GM19099 (cell line): ENCODE measurements around the gene C16orf92.

Source experiments
- POLR2A ChIP-seq: IDR thresholded peaks from 3 replicates; pipeline ENCODE4 v1.6.1; 2011; ENCODE audit warnings: low read depth; ENCODE audit not compliant: insufficient read length; ENCODE audit errors: extremely low read depth

Gene C16orf92

DNA sequence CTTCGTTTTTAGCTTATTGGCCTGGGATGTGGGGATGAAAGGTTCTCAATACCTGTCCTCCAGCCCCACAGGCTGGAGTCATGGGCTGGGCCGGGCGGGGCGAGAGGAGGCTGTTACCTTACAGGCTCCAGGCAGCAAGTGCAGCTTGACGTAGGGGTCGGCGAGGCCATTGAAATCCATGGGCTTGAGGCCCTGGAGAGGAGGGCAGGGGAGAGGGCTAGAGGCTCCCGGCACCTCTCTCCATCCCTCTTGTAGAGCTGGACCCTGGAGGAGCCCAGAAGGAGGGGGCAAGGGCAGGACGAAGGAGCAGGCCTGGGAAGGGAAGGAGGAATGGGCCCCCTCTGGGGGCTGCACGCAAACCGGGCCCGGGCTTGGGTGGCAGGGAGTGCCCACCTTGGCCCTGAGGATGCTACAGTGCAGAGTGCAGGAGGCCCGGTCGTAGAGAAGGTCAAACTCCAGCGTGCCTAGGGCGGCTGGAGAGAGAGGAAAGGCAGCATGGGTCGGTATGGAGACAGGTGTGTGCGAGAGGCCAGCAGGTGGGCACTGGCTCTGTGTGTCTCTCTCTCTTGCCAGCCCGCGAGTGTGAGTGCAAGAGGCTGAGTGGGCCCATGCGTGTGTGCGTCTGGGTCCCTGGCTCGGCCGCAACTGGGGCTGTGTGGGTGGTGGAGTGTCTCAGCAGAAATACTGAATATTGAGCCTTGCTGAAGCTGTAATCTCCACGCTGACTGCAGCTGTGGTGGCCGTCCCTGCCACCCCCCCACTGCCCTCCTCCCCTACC, 13.7 kb upstream of the C16orf92 start:
- no peak for TF ChIP-seq POLR2A

DNA sequence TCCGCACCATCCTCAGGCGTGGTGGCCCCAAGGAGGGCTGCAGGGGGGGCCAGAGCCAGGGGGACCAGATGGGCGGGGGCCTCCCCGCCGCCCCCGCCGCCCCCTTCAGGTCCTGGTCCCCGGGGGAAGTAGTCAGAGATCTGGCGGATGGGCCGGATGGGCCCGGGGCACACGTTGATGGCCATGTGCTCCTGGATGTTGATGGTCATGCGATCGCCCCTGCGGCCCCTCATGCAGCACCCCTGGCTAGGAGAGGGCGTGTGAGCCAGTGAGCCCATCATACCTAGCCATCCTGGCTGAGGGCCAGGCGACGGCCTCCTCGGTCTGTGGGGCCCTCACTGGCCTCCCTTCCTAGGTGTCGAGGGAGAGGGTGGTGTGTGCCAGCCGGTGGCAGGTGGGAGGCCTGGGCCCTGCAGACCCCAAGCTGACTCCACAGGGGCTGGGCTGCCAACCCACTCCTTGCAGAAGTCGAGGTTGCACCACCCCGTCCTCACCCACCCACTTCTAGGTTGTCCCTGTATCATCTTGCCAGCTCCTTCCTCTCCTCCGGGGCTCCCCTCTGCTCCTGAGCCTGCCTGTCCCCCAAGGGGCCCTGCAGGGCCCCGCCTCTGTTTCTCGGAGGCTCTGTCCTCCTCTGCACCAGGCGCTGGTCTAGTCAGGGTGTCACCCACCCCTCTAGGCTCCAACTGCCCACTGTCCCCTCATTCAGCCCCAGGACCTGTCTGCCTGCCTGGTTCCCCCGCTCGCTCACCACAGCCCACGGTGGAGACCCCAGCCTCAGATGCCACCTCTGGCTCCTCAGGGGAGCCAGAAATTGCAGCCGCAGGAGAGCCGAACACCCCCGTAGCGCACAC, 12.8 kb upstream of the C16orf92 start:
- TF ChIP-seq POLR2A = no peak

- TF ChIP-seq POLR2A = no peak
These were observed 11.9 kb upstream of the C16orf92 start, which contains the start of gene DOC2A for GRCh38 chr16:30010844-30011713. Gene DOC2A (minus strand): TSS chr16:30011027. CDS start chr16:30010222, 805 bp downstream.

DNA sequence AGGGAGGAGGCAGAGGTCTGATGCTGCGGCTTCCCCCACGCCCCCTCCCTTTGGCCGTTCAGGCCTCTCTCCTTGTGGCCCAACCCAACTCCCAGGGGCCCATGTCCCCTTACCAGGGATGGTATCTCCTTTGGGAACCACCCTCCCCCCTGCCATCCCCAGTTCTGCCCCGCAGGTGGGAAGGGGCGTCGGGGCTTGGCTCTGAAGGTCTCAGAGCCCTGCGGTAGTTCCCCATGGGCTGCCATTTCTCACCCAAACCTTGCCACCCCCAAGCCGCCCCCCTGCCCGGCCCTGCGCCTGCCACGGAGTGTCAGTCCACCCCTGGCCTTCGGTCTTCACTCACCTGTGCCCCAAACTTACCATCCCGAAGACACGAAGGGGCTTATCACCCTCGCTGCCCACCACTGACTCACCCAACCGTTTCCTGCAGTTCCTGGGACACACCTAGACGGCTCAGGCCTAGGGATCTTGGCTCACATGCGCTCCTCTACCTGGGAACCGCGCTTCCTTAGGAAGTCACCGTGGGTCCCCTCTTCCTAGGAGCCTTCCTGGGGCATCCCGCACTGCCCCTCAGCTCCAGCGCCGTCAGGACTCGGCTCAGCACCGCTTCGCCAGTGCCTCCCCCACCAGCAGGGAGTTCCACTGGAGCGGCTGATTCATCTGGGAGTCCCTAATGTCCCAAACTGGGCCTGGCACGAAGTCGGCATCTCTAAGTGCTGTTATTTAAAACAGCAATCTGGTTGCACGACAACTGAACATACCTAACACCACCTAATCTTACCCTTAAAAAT, 11.1 kb upstream of the C16orf92 start:
- no peak for TF ChIP-seq POLR2A

- no peak for TF ChIP-seq POLR2A
These were observed 6.3 kb upstream of the C16orf92 start for GRCh38 chr16:30016555-30017276.

DNA sequence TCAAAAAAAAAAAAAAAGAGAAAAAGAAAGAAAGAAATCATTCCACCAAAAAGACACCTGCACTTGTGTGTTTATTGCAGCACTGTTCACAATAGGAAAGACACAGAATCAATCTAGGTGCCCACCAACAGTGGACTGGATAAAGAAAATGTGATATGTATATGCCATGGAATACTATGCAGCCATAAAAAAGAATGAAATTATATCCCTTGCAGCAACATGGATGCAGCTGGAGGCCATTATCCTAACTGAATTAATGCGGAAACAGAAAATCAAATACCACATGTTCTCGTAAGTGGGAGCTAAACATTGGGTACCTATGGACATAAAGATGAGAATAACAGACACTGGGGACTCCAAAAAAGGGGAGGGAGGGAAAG, 5.7 kb upstream of the C16orf92 start:
- no peak for TF ChIP-seq POLR2A

GRCh38 chr16:30018731-30019158, 4.3 kb upstream of the C16orf92 start:
- TF ChIP-seq POLR2A = no peak

- TF ChIP-seq POLR2A = no peak
These were observed 588 bp downstream of the C16orf92 start for GRCh38 chr16:30023586-30023985.

DNA sequence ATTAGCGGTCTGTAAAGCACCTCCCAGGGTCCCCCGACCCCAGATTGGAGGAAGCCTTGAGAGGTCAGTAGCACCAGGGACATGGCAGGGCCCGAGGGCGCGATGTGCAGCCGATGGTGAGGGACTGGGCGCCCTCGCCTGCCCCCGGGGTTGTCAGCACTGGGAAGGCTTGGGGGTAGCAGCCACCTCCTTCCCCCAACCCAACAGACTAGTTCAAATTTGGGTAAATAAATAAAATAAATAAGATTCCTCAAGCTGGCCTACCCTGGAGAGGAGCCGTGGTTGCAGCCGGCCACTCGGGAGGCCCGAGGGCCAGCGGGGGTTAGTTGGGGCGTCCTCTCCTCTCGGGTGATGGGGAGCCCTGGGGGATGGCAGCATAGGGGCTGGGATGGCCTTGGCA, 1.5 kb downstream of the C16orf92 start:
- no peak for TF ChIP-seq POLR2A

GRCh38 chr16:30025156-30025555, 2.2 kb downstream of the C16orf92 start:
- TF ChIP-seq POLR2A = no peak

DNA sequence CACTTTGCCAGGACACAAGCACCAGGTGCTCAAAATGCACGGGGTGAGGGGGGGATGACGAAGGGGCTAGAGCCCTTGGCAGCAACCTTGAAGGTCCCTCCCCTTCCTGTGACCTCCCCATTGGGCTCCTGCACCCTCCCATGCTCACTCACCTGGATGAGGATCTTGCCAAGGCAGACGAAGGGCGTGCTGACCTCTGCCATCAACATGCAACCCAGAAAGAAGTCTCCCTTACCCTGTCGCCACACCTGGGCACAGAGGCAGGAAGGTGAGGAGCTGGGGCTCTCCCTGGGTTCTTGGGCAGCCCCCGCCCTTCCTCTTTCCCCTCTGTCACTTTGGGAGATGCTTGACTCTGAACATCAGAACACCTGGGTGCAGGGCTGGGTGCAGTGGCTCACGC, 2.6 kb downstream of the C16orf92 start:
- TF ChIP-seq POLR2A = no peak

GRCh38 chr16:30026449-30026848, 3.5 kb downstream of the C16orf92 start:
- no peak for TF ChIP-seq POLR2A

DNA sequence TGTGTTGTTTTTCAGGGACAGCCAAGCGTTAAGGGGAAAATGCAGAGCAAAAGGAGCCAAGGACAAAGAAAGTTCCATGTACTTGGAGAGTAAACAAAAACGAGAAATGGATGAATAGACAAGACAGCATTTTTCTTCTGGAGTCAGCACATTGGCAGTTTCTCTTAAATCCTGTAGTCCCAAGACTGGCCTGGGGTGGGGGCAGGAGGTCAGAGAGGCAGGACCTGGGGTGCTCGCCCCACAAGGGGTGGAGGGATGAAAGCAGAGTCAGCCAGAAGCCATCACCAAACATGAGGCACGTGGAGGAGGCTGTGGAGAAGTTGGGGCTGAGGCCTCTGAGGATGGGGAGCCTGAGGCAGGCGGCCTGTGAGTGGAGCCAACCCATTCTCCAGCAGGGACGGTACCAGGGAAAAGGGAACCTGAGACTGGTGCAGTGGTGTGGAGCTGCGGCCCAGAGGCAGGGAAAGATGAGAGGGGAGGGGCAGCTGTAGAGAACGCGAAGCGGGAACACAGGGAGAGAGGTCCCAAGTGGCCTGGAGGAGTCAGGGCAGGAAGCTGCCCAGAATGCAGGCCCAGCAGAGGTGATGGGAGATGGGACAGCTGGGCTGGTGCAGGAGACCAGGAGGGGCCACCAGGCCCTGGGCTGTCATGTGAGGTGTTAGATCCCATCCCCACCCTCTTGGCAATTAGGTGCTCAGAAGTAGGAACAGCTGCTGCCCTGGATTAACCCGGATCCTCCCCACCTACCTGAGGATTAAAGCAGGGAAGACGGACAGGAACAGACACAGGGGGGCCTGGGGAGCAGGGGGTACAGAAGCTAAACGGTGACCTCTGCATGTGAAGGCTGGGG, 4.8 kb downstream of the C16orf92 start:
- TF ChIP-seq POLR2A = no peak
